MM.1S (cell line): ENCODE measurements around the gene LPCAT1.

Experiments
- DNase-seq: peaks from one replicate; pipeline ENCODE4 v3.0.0-alpha.2; 2015
- H2AFZ ChIP-seq: fragments of 300-600 bp; sonication (generic); 2 replicates; pipeline ENCODE4 v1.6.0; 2016; ENCODE audit warnings: antibody characterized with exemption, low read length
- H3F3A ChIP-seq: fragments of 300-600 bp; sonication (generic); 2 replicates; pipeline ENCODE4 v1.6.1; 2016; ENCODE audit warnings: mild to moderate bottlenecking, antibody characterized with exemption, low read length, moderate library complexity, mixed read lengths; ENCODE audit not compliant: insufficient read depth
- H3K27ac ChIP-seq: fragments of 300-600 bp; sonication (generic); 2 replicates; pipeline ENCODE4 v1.5.1; 2016; ENCODE audit warnings: mild to moderate bottlenecking, low read length
- H3K27me3 ChIP-seq: fragments of 300-600 bp; sonication (generic); replicated peaks from 2 replicates; pipeline ENCODE4 v1.6.0; 2016; ENCODE audit warnings: low read length; ENCODE audit not compliant: insufficient read depth
- H3K36me3 ChIP-seq: fragments of 300-600 bp; sonication (generic); replicated peaks from 2 replicates; pipeline ENCODE4 v1.6.1; 2016; ENCODE audit warnings: mild to moderate bottlenecking, low read length, mixed read lengths; ENCODE audit not compliant: insufficient read depth
- H3K4me1 ChIP-seq: fragments of 300-600 bp; sonication (generic); 2 replicates; pipeline ENCODE4 v1.6.1; 2016; ENCODE audit warnings: low read length, mixed read lengths
- H3K4me2 ChIP-seq: fragments of 300-600 bp; sonication (generic); 2 replicates; pipeline ENCODE4 v1.6.0; 2016; ENCODE audit warnings: low read depth, low read length
- H3K4me3 ChIP-seq: fragments of 300-600 bp; sonication (generic); 2 replicates; pipeline ENCODE4 v1.5.1; 2016; ENCODE audit warnings: low read length, mixed read lengths
- H3K79me2 ChIP-seq: fragments of 300-600 bp; sonication (generic); 2 replicates; pipeline ENCODE4 v1.6.1; 2016; ENCODE audit warnings: mixed run types, low read length, mixed read lengths
- H3K9ac ChIP-seq: fragments of 300-600 bp; sonication (generic); 2 replicates; pipeline ENCODE4 v1.6.1; 2016; ENCODE audit warnings: low read length, mixed read lengths
- H3K9me2 ChIP-seq: fragments of 300-600 bp; sonication (generic); replicated peaks from 2 replicates; pipeline ENCODE4 v1.6.1; 2016; ENCODE audit warnings: mild to moderate bottlenecking, low read length, mixed read lengths; ENCODE audit not compliant: insufficient read depth
- H3K9me3 ChIP-seq: fragments of 300-600 bp; sonication (generic); replicated peaks from 2 replicates; pipeline ENCODE4 v1.6.1; 2016; ENCODE audit warnings: mild to moderate bottlenecking, low read length, mixed read lengths; ENCODE audit not compliant: insufficient read depth
- H4K20me1 ChIP-seq: fragments of 300-600 bp; sonication (generic); 2 replicates; pipeline ENCODE4 v1.6.1; 2016; ENCODE audit warnings: mild to moderate bottlenecking, low read length, moderate library complexity, mixed read lengths; ENCODE audit not compliant: insufficient read depth
- CTCF ChIP-seq: fragments of 300-600 bp; sonication (generic); IDR thresholded peaks from 2 replicates; pipeline ENCODE4 v1.5.1; 2016; ENCODE audit warnings: antibody characterized with exemption, low read length, mixed read lengths
- EZH2 ChIP-seq: fragments of 300-600 bp; sonication (generic); optimal IDR thresholded peaks from 2 replicates; pipeline ENCODE3; 2017; ENCODE audit warnings: low read depth, mild to moderate bottlenecking, antibody characterized with exemption, low read length, mixed read lengths
- EZH2phosphoT487 ChIP-seq: fragments of 300-600 bp; sonication (generic); IDR thresholded peaks from 2 replicates; pipeline ENCODE4 v1.6.1; 2018; ENCODE audit warnings: antibody characterized with exemption, low read length

LPCAT1 gene

GRCh38 chr5:1480806-1481205, 43.0 kb downstream of the LPCAT1 start:
- Histone ChIP-seq H3K27ac (no peak overlapping the region), H3K36me3 (peaks cover 8% of the 10 kb centered on the region; the same call in 1 of the 2 replicates)

DNA sequence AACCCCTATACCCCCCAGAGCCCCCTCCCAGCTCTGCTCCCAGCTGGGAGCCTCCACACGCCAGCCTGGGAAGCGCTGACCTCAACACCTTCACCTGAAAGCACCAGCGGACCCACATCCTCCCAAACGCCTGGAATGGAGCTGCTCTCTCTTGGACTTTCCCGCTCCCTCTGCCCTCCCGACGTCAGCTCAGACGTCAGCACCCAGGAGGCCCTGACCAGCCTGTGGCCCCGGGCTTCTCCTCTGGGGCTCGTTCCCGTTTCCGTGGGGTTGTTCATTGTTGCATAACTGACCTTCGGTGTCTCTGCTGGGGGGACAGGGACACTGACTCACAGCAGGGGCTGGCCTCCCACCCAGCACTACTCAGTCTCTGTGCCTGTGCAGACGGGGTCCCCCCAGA, 43.5 kb downstream of the LPCAT1 start:
- no peak overlapping the region for H3K9ac ChIP-seq
- no peak overlapping the region for H3K4me2 ChIP-seq
- H4K20me1 ChIP-seq: no peaks in the 10 kb centered on the region
- DNase-seq: no peak
- no peaks in the 10 kb centered on the region for H3K9me2 ChIP-seq
- no peak overlapping the region for H2AFZ ChIP-seq
- no peaks in the 10 kb centered on the region for H3K27me3 ChIP-seq
- peaks cover 8% of the 10 kb centered on the region; the same call in 1 of the 2 replicates for H3K36me3 ChIP-seq
- no peaks in the 10 kb centered on the region for H3K9me3 ChIP-seq
- H3K79me2 ChIP-seq: peaks cover 22% of the 10 kb centered on the region
- TF ChIP-seq CTCF (no peak), EZH2phosphoT487 (no peak), EZH2 (no peak)
- H3K4me3 ChIP-seq: no peak overlapping the region
- H3K27ac ChIP-seq: no peak overlapping the region
- H3K4me1 ChIP-seq: no peaks in the 10 kb centered on the region
- H3F3A ChIP-seq: no peaks in the 10 kb centered on the region

More at GRCh38 chr5:1480806-1481205, 43.0 kb downstream of the LPCAT1 start:
- Histone ChIP-seq H3K4me2 (no peak overlapping the region), H3K9ac (no peak overlapping the region), H3K9me3 (no peaks in the 10 kb centered on the region), H3K9me2 (no peaks in the 10 kb centered on the region), H3F3A (no peaks in the 10 kb centered on the region), H2AFZ (no peak overlapping the region), H3K79me2 (peaks cover 28% of the 10 kb centered on the region), H3K4me1 (no peaks in the 10 kb centered on the region), H3K4me3 (no peak overlapping the region), H4K20me1 (no peaks in the 10 kb centered on the region), H3K27me3 (no peaks in the 10 kb centered on the region)
- TF ChIP-seq CTCF (no peak), EZH2phosphoT487 (no peak), EZH2 (no peak)
- DNase-seq: no peak

- Histone ChIP-seq H3K27ac (no peak overlapping the region), H3K9me2 (no peaks in the 10 kb centered on the region), H3K4me1 (no peaks in the 10 kb centered on the region), H3K4me2 (no peak overlapping the region), H3K27me3 (no peaks in the 10 kb centered on the region), H4K20me1 (no peaks in the 10 kb centered on the region), H3K4me3 (no peak overlapping the region), H3K36me3 (peaks cover 8% of the 10 kb centered on the region), H3F3A (no peaks in the 10 kb centered on the region), H3K9ac (no peak overlapping the region), H2AFZ (no peak overlapping the region), H3K9me3 (no peaks in the 10 kb centered on the region), H3K79me2 (peaks cover 17% of the 10 kb centered on the region)
- DNase-seq: no peak
- TF ChIP-seq CTCF (peak; percentile 57), EZH2 (no peak)
Observed at GRCh38 chr5:1479581-1480188, 44.1 kb downstream of the LPCAT1 start.
